HG02852 (cell line): ENCODE data around the gene FMNL2.

Experiments
- ATAC-seq: cut with Tn5 transposase; IDR thresholded peaks from one replicate; pipeline ENCODE4 v1.9.1; 2021; ENCODE audit warnings: mild to moderate bottlenecking, moderate library complexity; ENCODE audit not compliant: unreplicated experiment

Gene FMNL2

GRCh38 chr2:152421521-152422370 lies 86.8 kb downstream of the FMNL2 start:
- ATAC-seq: peak; percentile 58

- ATAC-seq: no peak
These were observed 88.7 kb downstream of the FMNL2 start for GRCh38 chr2:152423684-152424083.

DNA sequence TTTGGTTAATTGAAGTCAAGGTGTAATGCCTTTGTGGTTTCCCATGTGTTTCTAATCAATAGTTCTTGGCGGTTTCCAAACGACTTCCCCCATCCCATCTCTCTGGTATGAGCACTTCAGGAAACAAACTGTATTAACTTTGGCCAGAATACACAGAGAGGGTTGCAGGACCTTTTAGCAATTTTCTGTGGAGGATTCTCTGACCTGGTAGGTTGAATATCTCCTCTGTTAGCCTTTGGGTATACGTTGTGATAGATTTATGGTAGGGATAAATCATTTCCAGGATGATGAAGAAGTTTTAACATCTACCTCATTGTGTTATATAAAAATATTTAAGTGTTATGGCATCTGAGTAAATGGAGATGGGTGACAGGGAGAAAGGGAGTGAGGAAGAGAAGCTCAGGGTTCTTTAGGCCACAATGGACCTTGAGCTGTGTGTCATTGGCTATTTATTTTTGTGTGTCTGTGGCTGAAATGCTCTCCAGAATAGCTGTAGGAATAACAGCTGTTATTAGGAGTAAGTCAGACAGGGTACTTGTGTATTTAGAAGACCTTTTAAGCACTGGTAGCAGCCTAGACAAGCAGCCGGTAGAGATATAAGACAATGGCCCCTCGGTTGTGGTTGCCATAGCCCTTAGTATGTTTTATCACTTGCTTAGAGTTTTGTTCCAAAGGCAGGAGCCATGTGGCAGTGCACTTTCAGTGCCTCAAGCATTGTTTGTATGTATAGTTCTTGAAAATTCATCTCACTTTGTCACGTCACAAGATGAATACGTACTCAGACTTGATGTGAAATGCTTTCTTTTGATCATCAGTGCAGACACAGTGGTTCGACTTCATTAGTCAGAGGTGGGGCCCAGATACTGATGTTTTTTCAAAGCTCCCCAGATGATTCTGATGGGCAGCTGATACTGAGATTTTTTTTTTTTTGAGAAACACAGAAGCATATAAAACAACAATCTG lies 91.1 kb downstream of the FMNL2 start:
- no peak for ATAC-seq

DNA sequence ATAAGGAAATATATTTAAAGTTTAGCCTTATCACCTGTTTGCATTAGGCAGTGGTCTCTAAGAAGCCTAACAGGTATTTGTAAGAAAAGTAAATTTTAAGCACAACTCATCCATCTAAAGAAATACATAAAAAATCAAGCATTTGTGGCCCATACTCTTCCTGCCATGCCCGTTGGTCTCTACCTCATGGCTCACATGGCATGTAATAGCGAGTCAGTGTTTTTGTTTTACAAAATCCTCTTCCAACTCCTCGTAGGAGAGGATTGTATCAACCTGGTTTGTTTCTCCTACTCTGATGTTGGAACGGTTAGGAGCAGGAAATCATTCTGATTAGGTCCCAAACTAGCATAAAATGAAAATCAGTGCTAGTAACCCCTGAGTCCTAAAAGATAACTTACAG lies 91.8 kb downstream of the FMNL2 start:
- ATAC-seq: no peak

GRCh38 chr2:152427902-152428301 lies 92.9 kb downstream of the FMNL2 start:
- ATAC-seq: no peak

DNA sequence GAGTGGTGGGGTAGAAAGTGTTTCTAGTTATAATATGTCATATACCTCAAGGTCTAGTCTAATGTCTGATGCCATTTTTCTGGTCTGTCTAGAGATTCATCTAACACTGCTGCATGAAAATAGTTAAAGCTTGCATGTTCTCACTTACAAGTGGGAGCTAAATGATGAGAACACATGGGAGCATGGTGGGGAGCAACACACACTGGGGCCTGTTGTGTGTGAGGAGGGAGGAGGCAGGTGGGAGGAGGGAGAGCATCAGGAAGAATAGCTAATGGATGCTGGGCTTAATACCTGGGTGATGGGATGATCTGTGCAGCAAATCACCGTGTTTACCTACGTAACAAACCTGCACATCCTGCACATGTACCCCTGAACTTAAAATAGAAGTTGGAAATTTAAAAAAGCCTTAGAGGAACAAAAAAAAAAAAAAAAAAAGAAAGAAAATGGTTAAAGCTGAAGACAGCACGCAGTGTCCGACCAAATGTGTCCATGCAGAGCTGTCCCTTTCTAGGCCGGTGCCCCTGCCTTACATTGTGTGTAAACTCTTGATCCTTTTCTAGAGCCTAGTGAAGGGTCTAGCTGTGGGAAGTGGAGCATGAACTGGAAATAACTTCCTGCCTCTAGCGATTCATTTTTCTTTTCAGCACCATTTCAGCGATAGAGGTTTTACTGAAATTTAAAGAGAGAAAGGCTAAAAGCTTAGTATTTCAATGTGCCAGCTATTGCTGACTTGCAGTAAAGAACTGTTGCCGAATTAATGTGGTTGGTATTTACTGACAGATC lies 94.0 kb downstream of the FMNL2 start:
- ATAC-seq: no peak

- ATAC-seq: no peak
These were observed 95.9 kb downstream of the FMNL2 start for GRCh38 chr2:152430876-152431275.

DNA sequence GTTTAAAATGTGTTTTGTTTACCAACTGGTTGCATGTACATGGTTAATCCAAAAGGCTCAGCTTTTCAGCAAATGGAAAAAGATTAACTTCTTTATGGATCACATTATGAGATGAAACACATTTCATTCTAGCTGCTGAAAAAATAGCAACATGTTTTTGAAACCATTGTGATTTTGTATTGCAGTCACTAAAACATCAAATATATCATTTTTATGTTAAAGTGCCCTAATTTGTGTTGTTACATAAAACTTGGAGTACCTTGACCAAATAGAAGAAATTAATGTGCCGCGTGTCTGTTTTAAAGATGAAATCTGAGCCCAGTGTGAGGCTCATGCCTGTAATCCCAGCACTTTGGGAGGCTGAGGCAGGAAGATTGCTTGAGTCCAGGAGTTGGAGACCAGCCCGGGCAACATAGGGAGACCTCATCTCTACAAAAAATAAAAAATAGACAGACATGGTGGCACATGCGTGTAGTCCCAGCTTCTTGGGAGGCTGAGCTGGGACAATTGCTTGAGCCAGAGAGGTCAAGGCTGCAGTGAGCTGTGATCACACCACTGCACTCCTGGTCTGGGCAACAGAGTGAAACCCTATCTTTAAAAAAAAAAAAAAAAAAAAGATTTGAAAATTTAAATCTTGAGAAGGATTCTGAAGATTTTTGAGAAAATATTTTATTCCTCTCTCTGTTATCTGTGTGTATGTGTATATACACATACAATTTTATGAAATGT lies 96.6 kb downstream of the FMNL2 start:
- ATAC-seq: no peak

- no peak for ATAC-seq
These were observed 97.3 kb downstream of the FMNL2 start for GRCh38 chr2:152432206-152432653.

GRCh38 chr2:152432765-152433164 lies 97.8 kb downstream of the FMNL2 start:
- ATAC-seq: no peak

DNA sequence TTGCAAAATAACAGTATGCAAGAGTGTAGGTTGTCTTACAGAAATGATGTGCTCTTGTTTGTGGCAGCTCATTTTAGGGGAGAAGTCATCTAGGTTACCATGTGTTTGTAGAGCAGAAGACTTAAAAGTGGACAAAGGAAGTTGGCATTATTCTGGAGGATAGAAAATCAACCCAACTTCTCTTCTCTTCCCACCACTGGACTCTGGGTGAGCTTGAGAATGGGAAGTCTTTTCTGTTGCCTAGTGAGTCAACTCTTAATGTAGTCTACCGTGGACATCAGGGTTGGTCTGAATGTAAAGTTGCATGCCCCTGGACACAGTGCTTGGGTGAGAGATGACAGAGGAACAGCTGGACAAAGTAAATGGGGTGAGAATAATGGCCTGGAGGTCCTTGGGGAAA lies 98.3 kb downstream of the FMNL2 start:
- ATAC-seq: no peak

- no peak for ATAC-seq
These were observed 98.8 kb downstream of the FMNL2 start for GRCh38 chr2:152433791-152434190.

- ATAC-seq: no peak
These were observed 99.6 kb downstream of the FMNL2 start for GRCh38 chr2:152434395-152435182.

- ATAC-seq: no peak
These were observed 101.2 kb downstream of the FMNL2 start for GRCh38 chr2:152436148-152436547.

GRCh38 chr2:152437276-152438108 lies 102.5 kb downstream of the FMNL2 start:
- no peak for ATAC-seq

DNA sequence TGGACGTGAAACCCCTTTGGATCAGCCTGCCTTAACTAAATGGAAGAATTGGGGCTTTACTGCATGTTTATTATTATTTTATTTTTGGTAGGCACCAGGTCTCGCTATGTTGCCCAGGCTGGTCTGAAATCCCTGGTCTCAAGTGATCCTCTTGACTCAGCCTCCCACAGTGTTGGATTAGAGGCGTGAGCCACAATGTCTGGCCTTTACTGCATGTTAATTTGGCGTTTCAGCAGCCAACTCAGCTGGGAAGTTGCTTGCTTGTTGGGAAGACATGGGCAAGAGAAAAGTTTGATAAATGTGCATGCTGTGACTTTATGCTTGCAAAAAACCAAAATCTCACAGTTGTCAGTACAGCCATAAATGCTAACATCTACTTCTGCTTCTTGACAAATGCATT lies 105.1 kb downstream of the FMNL2 start:
- no peak for ATAC-seq

DNA sequence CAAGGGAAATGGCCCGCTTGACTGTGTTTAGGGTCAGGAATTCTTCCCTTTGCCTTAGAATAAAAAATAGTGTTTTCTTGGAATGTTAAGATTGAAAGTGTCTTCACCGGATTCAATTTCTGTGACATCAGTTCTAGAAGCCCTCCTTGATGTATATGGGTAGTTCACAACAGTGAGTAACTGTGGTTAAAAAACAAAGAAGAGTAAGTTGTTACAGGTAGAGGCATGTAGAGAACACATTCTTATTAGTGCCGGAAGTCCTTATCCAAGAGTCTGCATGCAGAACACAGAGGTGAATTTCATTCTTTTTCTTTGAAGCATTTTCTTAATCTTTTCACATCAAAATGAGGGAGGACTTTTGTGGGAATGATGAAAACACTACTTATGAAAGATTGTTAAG lies 105.5 kb downstream of the FMNL2 start:
- ATAC-seq: no peak

DNA sequence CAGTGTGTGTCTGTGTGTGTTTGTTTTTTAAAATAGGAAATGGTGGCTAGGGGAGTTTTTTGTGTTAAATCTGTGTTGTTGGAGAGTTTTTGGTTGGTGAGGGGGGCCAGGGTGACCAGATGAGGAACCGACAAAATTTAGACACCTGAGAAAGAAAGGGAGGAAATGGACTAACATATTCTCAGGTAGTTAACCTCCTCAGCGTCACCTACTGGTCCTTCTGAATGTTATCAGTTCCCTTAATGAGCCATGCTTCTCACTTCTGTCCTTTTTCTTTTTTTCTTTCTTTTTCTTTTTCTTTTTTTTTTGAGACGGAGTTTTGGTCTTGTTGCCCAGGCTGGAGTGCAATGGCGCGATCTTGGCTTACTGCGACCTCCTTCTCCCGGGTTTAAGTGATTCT lies 107.0 kb downstream of the FMNL2 start:
- no peak for ATAC-seq

DNA sequence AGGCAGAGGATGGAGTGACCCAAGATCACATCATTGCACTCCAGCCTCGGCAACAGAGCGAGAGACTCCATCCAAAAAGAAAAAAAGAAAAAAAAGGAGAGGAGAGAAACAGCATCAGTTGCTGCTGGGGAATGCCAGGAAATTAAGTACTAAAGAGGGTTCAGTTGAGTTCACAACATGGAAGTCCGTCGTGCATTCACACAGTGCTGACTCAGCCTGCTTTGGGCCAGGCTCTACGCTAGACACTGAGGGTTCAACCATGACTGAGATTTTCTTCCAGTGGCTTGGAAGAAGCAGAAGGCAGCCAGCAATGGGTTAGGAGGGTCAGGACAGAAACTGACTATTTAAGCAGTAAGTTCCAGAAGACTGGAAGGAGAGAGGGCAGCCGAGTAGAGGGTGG lies 108.8 kb downstream of the FMNL2 start:
- no peak for ATAC-seq
